HepG2 (cell line): ENCODE data around the gene FOXK2. TPM values are rescaled to one million over a fixed set of nuclear protein-coding genes. Genes with fewer than 3 reads are reported as not detected.
A peak's percentile ranks its signal among the peaks of the same experiment; 100 is the strongest.

Experiments
- AHDC1 ChIP-seq: sonication (generic); formaldehyde crosslinking; IDR thresholded peaks from 2 replicates; pipeline ENCODE4 v1.5.1; 2020; ENCODE audit warnings: mild to moderate bottlenecking, missing genetic modification reagents, borderline replicate concordance
- ARNTL ChIP-seq: sonication (generic); formaldehyde crosslinking; IDR thresholded peaks from 2 replicates; pipeline ENCODE4 v1.4.0; 2020; ENCODE audit warnings: mild to moderate bottlenecking, missing genetic modification reagents
- ELF1 ChIP-seq: sonication (generic); formaldehyde crosslinking; IDR thresholded peaks from 2 replicates; pipeline ENCODE4 v1.4.0; 2020; ENCODE audit warnings: missing genetic modification reagents
- FOXK1 ChIP-seq: sonication (generic); formaldehyde crosslinking; IDR thresholded peaks from 2 replicates; pipeline ENCODE4 v1.4.0; 2020; ENCODE audit warnings: low read depth, missing genetic modification reagents, borderline replicate concordance
- ISX ChIP-seq: sonication (generic); formaldehyde crosslinking; conservative IDR thresholded peaks from 2 replicates; pipeline ENCODE4 v1.5.0; 2020; ENCODE audit warnings: missing genetic modification reagents
- MED8 ChIP-seq: sonication (generic); formaldehyde crosslinking; IDR thresholded peaks from 2 replicates; pipeline ENCODE4 v1.8.1; 2023; ENCODE audit warnings: mild to moderate bottlenecking, missing genetic modification reagents; ENCODE audit not compliant: insufficient replicate concordance
- TOE1 ChIP-seq: sonication (generic); formaldehyde crosslinking; IDR thresholded peaks from 2 replicates; pipeline ENCODE4 v1.4.0; 2020; ENCODE audit warnings: mild to moderate bottlenecking, missing genetic modification reagents
- YEATS2 ChIP-seq: sonication (generic); formaldehyde crosslinking; IDR thresholded peaks from 2 replicates; pipeline ENCODE4 v1.4.0; 2020; ENCODE audit warnings: missing genetic modification reagents, borderline replicate concordance
- ZBTB20 ChIP-seq: sonication (generic); formaldehyde crosslinking; IDR thresholded peaks from 2 replicates; pipeline ENCODE4 v1.8.1; 2023; ENCODE audit warnings: missing genetic modification reagents, low read depth, mild to moderate bottlenecking, borderline replicate concordance
- ZBTB33 ChIP-seq: sonication (generic); formaldehyde crosslinking; IDR thresholded peaks from 2 replicates; pipeline ENCODE4 v1.4.0; 2020; ENCODE audit warnings: missing genetic modification reagents
- ZFP1 ChIP-seq: IDR thresholded peaks from 2 replicates; pipeline ENCODE4 v1.6.1; 2016
- ZNF670 ChIP-seq: sonication (generic); formaldehyde crosslinking; IDR thresholded peaks from 2 replicates; pipeline ENCODE4 v1.8.0; 2022; ENCODE audit warnings: mild to moderate bottlenecking, missing genetic modification reagents, borderline replicate concordance
- ZNF674 ChIP-seq: sonication (generic); formaldehyde crosslinking; IDR thresholded peaks from 2 replicates; pipeline ENCODE4 v1.5.0; 2020; ENCODE audit warnings: low read depth, mild to moderate bottlenecking, missing genetic modification reagents
- ZNF703 ChIP-seq: sonication (generic); formaldehyde crosslinking; IDR thresholded peaks from 2 replicates; pipeline ENCODE4 v1.5.1; 2020; ENCODE audit warnings: missing genetic modification reagents, mild to moderate bottlenecking, moderate library complexity, borderline replicate concordance
- ZNF782 ChIP-seq: sonication (generic); formaldehyde crosslinking; IDR thresholded peaks from 2 replicates; pipeline ENCODE4 v1.4.0; 2020; ENCODE audit warnings: missing genetic modification reagents, mild to moderate bottlenecking, borderline replicate concordance
- ZNF816 ChIP-seq: sonication (generic); formaldehyde crosslinking; IDR thresholded peaks from 2 replicates; pipeline ENCODE4 v1.8.0; 2022; ENCODE audit warnings: missing genetic modification reagents, mild to moderate bottlenecking, borderline replicate concordance
- polyA plus RNA-seq, 8 experiments: library from polyadenylated mRNA; depleted of rRNA in 3 of 8; stranded (reverse) in 7 of 8; unstranded in 1 of 8; fragments of >200 nt; fragmentation: Illumina TruSeq in 4 of 8; extraction: Trizol in 4 of 8; gene quantifications; 2 replicates each; pipeline versions ENCODE4 v1.2.1 to v1.2.3, GENCODE V29; 2011 to 2016; ENCODE audit warnings: low read depth in 4 of 8, missing spikeins in 1 of 8, mixed read lengths in 1 of 8; ENCODE audit not compliant: insufficient read depth in 1 of 8
- total RNA-seq, 5 experiments: library from RNA; depleted of rRNA; stranded (reverse); fragments of >200 nt; fragmentation: Illumina TruSeq; extraction: Trizol; gene quantifications; 2 replicates each; pipeline ENCODE4 v1.2.3, GENCODE V29; 2016; ENCODE audit warnings: low read depth in 1 of 5
- TF ChIP-seq, protein P1 (sequence below): sonication (generic); formaldehyde crosslinking; IDR thresholded peaks from 2 replicates; pipeline ENCODE4 v1.4.0; 2020; ENCODE audit warnings: mild to moderate bottlenecking, missing genetic modification reagents

FOXK2 gene
- total and polyA plus RNA-seq, 2 of the 13 experiments (the other 11 are each of a cell fraction or from before 2014, with no cell fraction given) = 67.1 to 67.2 TPM

DNA sequence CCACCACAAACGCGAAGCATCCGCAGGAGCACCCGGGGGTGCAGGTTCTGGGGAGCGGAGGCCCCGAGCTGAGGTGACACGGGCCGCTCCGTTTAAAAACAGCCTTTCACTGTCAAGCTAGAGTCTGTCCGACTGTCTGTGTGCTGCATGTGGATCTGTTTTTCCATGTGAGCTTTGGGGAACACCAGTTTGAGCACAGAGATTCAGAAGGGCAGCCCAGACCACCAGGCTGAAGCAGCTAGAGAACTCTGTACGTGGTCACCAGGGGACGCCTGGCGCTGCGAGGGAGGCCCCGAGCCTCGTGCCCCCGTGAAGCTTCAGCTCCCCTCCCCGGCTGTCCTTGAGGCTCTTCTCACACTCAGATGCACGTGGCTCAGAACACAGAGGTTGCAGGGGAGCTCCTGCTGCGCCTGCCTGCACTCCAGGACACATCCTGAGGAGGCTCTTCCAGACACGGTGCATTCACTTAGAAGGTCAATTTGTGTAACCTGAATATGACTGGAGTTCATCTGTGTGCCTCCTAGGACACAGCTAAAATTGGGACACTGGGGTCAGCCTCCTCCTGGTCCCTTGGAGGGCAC, 15.7 kb upstream of the FOXK2 start (continued):
- TF ChIP-seq ZNF703 (CRISPR knock-in tag) (0 out of 2 replicates have a peak, but pooled peaks have one; percentile 25), ZBTB33 (CRISPR knock-in tag) (peak; percentile 4; the same call in 1 of the 2 replicates), ISX (CRISPR knock-in tag) (no peak), ARNTL (CRISPR knock-in tag) (peak; percentile 90), MED8 (CRISPR knock-in tag) (peak; percentile 77), ZNF674 (CRISPR knock-in tag) (no peak), YEATS2 (CRISPR knock-in tag) (peak; percentile 60; the same call in 1 of the 2 replicates), ZNF782 (CRISPR knock-in tag) (0 out of 2 replicates have a peak, but pooled peaks have one; percentile 78), ZNF670 (CRISPR knock-in tag) (no peak), ZBTB20 (peak; percentile 86; the same call in 1 of the 2 replicates), ELF1 (CRISPR knock-in tag) (no peak), AHDC1 (CRISPR knock-in tag) (no peak), ZNF816 (no peak; the same call in 1 of the 2 replicates), TOE1 (CRISPR knock-in tag) (no peak), ZFP1 (CRISPR knock-in tag) (no peak), FOXK1 (CRISPR knock-in tag) (peak; percentile 36; the same call in 1 of the 2 replicates)
- TF ChIP-seq, protein P1, sequence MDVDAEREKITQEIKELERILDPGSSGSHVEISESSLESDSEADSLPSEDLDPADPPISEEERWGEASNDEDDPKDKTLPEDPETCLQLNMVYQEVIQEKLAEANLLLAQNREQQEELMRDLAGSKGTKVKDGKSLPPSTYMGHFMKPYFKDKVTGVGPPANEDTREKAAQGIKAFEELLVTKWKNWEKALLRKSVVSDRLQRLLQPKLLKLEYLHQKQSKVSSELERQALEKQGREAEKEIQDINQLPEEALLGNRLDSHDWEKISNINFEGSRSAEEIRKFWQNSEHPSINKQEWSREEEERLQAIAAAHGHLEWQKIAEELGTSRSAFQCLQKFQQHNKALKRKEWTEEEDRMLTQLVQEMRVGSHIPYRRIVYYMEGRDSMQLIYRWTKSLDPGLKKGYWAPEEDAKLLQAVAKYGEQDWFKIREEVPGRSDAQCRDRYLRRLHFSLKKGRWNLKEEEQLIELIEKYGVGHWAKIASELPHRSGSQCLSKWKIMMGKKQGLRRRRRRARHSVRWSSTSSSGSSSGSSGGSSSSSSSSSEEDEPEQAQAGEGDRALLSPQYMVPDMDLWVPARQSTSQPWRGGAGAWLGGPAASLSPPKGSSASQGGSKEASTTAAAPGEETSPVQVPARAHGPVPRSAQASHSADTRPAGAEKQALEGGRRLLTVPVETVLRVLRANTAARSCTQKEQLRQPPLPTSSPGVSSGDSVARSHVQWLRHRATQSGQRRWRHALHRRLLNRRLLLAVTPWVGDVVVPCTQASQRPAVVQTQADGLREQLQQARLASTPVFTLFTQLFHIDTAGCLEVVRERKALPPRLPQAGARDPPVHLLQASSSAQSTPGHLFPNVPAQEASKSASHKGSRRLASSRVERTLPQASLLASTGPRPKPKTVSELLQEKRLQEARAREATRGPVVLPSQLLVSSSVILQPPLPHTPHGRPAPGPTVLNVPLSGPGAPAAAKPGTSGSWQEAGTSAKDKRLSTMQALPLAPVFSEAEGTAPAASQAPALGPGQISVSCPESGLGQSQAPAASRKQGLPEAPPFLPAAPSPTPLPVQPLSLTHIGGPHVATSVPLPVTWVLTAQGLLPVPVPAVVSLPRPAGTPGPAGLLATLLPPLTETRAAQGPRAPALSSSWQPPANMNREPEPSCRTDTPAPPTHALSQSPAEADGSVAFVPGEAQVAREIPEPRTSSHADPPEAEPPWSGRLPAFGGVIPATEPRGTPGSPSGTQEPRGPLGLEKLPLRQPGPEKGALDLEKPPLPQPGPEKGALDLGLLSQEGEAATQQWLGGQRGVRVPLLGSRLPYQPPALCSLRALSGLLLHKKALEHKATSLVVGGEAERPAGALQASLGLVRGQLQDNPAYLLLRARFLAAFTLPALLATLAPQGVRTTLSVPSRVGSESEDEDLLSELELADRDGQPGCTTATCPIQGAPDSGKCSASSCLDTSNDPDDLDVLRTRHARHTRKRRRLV (CRISPR knock-in tag) = peak; percentile 74; the same call in 1 of the 2 replicates
